RPMI8226 (cell line): ENCODE data around the gene GABARAP.

Experiments used
- DNase-seq: peaks from one replicate; pipeline ENCODE4 v3.0.0-alpha.2; 2015

Gene GABARAP

DNA sequence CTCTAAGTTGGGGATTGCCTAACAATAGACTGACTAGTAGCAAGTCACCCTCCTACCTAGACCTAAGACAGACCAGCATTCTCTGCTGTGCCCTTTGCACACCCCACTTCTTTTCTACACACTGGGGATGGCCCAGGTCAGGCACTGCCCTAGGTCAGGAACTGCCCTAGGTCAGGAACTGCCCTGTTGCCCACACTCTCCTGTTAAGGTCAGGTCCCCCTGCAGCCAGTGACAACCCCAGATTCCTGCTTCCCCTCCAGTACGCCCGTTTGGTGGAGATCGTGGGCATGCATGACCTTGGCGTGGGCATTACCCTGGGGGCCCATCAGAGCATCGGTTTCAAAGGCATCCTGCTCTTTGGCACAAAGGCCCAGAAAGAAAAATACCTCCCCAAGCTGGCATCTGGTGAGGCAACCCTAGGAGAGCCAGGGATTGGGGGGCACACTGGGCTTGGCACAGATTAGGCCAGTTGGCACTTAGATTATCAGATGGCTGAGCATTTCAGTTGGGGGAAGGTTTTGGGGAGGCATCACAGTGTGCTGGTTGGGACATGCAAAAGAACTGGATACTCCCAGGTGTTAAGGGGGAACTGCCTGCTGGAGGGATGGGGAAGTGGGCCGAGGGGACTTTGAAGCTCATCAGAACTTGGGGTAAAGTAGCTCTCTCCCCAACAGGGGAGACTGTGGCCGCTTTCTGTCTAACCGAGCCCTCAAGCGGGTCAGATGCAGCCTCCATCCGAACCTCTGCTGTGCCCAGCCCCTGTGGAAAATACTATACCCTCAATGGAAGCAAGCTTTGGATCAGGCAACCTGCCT is 20.8 kb downstream of the GABARAP start:
- DNase-seq = no peak

DNA sequence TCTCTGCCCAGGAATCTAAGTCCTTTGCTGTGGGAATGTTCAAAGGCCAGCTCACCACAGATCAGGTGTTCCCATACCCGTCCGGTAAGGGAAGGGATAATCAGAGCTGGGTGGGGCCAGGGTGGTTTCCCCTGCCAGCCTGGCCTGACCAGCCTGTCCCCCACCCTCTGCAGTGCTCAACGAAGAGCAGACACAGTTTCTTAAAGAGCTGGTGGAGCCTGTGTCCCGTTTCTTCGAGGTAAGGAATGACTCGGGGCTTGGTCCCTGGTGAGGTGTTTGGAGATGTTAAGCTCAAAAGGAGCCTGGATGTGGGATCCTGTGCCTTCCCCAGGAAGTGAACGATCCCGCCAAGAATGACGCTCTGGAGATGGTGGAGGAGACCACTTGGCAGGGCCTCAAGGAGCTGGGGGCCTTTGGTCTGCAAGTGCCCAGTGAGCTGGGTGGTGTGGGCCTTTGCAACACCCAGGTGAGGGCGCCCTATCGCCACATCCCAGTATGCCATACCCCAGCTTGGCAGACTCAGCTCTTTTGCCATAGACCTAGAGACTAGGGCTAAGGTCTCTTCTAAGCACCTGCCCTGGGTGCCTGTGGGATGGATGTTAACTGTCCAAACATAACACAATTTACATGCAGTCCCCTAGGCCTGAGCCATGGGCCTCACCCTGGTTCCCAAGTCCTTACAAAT is 21.5 kb downstream of the GABARAP start:
- DNase-seq = peak; percentile 82

DNA sequence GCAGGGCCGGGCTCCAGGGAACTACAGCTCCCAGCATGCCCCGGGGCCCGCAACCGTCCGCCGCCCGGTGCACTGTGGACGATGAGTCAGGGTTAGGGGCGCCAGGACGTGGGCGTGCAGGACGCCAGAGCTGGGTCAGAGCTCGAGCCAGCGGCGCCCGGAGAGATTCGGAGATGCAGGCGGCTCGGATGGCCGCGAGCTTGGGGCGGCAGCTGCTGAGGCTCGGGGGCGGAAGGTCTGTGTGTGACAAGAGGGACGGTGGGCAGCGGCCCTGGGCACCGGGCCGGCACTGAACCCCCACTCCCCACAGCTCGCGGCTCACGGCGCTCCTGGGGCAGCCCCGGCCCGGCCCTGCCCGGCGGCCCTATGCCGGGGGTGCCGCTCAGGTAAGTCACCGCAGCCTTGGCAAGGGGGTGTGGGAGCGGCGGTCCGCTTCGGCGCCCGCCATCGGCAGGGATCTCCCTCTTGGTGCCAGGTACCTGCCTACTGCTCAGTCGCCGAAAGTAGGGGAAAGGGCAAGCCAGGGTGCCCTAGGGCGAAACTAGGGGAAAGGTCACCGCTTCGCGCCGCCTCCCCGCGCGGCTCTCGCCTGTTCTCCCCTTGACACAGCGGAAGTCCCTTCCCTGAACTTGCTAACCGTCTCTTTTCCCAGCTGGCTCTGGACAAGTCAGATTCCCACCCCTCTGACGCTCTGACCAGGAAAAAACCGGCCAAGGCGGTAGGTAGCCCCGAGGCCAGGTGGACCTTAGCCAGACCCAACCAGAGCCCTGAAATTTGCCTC is 22.2 kb downstream of the GABARAP start, which contains the start of the genes ACADVL and DLG4:
Gene ACADVL, plus strand, starts transcription at position 127 of the 781 bp plus-strand sequence. Its CDS starts 47 bp downstream, at position 174.
Gene DLG4, minus strand, starts transcription at position 25 of the 781 bp plus-strand sequence.
- peak; percentile 80 for DNase-seq

DNA sequence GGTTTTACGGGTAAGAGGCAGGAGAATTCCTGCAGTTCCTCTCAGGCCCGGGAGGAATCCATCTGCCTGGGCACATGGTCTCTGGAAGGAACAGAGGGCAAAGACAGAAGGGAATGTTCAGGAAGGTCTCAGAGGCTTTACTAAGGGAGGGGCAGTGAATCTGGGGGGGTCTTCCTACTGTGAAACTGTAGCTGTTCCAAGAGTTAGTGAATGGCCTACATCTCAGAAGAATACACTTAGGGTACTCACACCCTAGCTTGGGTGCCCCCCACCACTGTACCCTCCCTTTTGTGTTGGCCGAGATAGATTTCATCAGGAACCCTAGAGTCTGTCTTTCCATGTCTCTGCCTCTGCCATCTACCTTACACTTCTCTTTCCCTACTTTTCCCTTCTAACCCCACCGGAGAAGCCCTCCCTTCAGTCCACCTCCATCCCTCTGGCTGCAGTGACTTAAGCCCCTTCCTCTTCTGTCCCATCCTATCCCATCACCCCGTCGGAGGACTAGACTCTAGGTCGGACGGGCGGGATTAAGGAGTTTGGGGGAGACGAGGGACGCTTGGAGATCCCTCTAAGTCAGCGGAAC is 22.9 kb downstream of the GABARAP start:
- no peak for DNase-seq

DNA sequence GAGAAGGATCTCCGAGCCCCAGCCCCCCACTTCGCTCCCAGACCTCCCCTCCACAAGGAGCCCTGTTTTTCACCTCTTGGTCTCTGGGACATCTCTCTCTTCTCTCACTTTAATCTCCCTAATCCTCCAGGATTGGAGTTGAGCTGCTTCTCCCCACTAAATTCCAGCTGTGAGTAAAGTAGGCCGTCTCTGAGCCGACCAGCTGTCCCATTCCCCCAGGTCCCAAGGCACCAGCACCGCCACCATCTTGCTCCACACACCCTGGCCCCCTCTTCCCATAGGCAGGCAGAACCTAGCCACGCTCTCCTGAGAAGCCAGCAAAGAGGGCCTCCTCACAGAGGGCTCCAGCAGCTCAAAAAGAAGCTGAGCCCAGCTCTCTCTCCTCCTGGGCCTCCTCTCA is 23.5 kb downstream of the GABARAP start:
- no peak for DNase-seq

DNA sequence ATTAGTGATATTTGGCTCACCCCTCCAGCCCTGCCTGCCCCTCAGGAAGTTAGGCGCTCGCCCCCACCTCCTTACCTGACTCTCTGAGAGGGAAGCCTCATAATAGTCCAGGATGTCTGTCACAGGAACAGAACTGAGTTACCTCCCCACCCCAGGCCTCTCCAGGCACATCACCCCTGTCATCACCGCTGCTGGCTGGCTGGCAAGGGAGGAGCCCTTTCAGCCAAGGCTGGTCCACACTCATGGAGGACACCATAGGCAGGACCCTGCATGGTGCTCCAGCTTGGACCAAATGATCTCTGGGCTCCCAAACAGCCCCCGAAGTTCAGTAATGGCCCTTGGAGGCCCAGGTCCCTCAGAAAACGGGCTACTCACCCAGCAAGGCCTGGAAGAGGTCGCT is 24.1 kb downstream of the GABARAP start:
- no peak for DNase-seq

DNA sequence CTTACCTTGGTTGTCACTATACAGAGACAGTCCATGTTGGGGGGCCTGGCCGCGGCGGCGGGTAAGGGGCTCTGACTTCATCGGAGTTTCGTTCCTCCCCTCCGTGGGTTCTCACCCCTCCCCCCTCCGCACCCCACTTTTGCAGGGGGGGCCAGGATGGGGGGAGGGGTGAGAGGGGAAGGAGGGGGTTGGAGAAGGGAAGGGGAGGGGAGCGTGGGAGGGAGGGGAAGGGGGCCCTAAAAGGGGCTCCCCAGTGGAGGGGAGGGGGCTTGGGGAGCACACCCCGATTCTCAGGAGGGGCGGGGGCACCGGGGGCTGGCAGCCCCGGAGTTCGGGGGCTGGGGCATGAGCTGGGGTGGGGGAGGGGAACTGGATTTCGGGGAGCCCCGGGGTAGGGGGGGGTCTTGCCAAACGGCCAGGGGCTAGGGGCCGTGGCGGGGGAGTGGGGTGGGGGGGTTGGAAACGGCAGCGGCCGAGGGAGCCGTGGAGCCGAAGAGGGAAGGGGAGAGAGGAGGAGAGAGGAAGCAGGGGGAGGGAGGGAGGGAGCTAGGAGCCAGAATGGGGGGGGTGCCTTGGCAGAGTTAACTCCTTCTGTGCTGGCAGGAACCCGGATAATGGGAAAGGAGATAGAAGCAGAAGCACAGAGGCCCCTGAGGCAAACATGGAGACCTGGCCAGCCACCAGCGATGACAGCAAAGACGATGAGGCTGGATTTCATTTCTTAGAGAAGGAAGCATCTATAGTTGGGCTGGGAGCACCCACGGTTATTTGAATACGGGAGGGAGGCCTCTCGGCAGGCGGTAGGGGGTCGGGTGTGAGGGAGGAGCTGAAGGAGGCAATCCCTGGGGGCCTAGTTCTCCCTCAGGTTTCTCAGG is 24.9 kb downstream of the GABARAP start:
- DNase-seq = peak; percentile 26

DNA sequence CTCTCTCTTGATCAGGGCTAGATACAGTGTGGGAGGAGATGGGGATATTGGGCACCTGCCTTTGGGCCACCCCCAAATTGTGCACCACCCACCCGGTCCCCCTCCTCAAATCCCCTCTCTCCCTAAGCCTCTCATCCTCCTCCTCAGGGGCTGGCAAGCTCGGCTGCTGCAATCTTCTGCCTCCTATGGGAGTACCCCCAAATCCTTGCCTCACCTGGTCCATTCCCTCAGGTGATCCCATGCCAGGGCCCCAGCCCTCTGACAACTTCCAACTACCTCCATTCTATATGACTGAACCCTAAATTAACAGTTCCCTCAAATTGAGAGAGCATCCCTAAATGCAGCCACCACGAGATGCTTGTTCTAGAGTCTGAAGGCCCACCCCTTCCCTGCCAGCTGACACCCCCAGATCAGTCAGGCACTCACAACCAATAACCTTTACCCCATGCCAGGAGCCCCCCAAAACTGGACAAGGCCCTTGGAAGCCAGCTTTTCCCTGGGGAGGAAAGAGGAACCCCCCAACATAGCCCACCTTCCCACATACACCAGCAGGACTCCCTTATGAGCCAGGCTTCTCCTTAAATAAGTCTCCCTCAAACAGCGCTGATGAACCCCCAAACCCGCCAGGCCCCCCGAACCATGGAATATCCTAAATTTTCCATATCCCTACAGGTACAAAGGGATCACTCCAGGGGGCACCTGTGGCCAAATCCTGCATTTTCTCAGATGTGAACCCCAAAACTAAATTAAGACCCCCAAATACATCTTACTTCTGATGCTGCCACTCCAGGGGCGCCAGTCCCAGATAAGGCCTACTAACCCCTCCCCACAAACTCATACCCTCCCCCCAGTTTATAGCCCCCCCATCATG is 25.8 kb downstream of the GABARAP start:
- no peak for DNase-seq

DNA sequence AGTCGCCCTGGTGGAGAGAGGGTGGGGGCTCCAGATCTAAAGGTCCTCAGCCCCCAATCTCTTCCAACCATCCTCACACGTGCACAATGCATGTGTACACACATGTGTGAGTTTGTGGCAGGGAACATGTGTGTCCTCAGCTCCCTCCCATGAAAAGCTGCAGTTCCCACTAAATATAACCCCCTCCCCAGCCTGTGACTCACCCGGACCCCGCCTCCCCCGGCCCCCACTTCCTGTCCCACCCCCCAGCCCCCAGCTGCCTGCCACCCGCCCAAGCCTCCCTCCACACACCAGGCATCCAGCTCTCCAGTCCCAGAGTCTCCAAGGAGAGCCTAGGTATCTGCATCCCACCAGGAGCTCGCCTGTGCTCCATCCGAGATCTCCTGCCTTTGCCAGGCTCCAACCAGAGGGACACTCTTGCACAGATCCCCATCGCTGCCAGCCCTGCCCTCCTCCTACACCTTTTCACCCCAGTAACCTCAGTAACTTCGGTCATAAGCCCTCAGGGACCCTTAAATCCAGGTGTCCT is 26.5 kb downstream of the GABARAP start:
- DNase-seq = no peak

DNA sequence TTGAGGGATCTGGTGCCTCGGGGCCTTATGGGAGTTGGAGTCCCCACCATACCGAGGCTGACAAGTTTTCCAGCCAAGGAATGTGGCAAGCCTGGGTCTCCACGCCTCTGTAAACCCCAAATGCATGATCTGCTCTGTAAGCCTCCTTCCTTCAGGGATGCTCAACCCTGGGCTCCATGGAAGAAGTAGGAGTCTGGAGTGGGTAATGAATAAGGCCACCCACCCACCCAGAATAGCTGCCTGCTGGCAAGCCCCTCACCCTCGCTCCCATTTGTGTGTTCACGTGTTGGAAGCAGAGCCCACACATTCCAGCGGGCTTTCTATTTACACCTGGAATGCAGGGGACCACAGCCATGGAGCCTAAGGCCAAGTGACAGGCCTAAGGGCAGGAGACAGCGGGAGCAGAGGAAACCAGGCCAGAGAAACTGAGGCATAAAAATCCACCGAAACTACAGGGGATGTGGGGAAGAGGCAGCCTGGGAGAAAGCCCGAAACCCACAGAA is 27.1 kb downstream of the GABARAP start:
- DNase-seq = no peak

DNA sequence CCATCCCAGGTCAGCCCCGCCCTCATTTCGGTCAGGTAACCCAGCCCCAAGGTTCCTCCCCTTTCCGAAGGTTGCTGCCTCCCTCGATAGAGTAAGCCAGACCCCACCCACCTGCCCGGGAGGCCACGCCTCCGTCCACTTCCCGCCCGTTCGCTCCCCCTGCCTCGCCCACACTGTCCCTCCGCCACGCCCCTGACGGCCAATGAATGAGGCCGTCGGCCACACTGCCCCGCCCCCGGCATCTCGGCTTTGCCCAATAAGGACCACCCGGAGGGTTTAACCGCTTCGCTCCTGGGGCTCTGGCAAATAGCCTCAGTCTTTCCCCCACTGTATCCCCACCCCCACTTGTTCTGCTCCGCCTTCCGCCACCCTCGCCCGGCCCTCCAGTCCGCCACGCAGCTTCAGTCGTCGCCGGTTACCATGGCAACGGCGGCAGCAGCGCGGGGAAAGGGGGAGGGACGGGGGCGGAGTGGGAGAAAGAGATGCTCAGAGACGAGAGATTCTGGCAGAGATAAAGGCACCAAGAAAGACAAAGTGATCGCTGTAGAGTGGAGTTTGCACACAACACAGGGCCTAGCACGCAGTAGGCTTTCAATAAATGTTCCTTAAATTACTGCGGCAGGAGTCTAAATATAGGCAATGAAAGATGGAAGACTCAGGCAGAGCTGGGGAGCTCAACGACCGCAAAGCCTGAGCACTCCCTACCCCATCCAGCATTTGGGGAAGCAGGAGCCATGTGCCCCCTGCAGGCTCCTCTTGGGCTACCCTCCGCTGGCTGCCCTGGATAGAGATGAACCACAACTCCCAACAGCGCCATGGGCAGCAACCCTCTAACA is 27.7 kb downstream of the GABARAP start:
- peak; percentile 96 for DNase-seq

DNA sequence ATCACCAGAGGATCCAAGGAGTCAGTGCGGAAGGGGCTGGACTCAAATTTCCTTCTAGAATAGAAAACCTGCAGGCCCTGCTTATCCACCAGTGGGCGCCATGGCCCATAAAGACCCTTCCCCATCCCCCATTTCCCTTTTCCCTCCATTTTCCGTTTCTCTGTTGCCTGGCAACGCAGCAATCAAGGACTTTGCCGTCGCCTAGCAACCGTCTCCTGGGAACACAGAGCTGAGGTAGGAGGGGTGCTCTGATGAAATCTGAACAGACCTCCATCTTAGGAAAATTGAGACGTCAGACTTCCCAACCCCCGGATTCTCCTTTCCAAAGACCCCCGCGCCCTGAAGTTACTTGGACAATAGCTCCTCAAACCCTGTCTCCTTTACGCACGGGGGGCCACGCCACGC is 28.4 kb downstream of the GABARAP start:
- peak; percentile 43 for DNase-seq

DNA sequence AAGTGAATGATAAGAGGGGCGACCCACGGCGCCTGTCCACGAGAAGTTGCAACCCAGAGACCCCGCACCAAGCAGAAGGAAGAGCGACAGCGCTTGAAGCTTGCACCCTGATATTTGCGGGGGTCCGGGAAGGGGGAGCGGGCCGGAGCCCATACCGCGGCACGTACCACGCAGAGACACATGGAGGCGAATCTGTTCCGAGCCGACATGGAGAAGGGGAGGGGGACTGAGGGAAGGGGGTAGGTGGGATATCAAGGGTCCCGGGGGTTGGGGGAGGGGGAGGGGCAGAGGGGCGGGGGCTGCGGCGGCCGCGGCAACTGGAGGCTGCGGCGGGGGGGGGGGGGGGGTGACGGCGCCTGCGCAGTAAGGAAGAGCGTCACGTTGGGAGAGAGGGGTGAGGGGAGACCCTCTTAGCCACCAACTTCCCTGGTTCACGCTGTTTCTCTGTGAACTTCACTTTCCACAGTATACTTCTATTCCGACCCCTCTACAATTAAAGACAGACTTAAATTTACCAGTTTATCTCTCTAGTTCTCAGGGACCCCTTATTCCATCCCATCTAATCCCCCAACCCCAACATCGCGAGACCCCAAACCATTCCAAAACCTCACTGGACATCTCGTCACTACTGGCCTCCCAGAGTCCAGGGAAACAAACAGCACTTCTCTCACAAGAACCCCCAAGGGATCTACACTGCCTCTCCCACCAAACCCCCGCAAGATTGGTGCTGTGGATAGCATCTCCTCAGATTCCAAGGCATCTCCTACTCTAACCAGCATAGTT is 30.6 kb downstream of the GABARAP start:
- no peak for DNase-seq

DNA sequence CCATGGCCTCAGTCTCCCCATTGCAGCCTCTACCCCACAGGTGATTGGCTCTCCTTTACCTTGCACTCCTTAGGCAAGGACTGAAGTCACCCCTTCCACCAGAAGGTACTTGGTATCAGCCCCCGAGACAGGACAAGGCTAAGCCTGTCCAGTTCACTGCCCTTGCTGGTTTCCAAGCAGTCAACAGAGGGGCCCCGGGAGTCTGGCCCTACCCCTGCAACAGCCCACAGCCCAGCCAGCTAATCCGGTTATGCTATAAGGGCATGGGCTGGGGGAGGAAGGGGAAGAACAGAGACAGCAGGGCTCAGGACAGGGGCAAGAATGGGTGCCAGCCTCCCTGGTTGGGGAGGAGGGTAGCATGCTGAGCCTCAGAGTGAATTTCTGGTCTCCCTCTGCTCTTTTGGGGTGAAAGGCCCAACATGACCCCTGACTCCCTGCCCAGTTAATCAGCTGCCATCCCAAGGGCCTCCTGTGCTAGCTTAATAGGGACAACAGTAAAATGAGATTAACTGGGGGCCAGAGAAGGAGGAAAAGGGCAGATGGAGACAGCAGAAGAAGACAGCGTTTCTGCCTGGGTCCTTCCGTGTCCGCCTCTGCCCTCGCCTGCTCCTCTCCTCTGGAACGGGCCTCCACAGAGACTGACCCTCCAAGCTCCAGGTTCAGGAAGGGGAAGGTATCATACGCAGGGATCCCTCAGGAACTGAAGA is 33.3 kb downstream of the GABARAP start:
- DNase-seq = no peak

DNA sequence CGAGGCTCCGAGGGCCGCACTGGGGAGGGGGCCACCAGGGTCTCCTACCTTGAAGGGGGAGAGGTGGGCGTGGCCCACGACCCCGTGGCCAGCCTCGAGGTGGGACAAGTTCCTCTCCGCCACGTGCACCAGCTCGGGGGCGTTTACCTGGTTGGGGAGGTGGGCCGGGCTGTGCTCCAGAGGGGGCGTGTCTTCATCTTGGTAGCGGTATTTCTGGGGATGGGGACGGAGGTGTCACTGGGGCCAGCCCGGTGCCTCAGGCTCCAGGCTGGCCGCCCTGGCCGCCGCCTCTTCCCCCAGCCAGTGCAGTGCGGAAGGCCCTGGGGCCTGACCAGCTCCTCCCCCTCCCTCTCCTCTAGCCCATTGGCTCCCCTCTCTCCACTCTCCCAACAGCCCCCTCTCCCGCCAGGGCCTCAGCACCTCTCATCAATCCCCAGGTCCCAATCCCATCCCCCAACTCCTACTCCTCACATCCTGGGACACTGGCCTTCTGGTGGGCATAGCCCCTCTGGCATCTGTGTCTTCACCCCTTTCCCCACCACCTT is 34.1 kb downstream of the GABARAP start:
- no peak for DNase-seq

DNA sequence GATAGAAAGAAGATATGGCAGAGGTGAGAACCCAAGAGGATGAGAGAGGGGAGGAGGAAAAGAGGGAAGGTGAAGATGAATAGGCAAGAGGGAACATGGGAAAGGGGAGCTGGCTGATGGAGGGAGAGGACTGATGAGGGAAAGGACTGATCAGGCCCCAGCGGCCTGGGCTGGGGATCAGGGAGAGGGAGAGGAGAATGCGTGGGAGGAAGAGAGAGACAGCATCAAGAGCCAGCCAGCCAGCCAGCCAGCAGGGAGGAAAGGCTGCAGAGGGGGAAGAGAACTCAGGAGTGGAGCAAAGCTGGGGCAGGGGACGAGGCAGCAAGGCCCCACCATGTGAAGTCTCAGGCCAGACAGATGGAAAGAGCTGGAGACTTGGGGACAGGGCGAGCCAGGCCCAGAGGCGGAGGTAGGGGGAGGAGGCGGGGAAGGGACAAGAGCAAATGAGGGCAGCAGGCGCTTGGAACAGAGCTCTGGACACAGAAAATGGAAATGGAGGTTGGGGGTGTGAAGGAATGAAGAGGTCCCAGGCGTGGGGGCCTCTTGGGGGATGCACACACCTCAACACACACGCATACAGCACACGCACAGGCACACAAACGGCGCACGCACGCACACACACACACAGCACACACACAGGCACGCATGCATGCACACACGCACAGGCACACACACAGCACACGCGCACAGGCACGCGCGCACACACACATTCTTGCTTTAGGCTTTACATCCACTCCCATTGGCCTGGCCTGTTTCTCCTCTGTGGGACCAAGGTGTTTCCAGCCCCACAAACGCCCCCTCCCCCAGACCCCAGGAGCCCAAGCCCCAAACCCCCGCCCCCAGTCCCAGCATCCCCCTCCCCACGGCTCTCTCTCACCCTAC is 34.9 kb downstream of the GABARAP start:
- no peak for DNase-seq

DNA sequence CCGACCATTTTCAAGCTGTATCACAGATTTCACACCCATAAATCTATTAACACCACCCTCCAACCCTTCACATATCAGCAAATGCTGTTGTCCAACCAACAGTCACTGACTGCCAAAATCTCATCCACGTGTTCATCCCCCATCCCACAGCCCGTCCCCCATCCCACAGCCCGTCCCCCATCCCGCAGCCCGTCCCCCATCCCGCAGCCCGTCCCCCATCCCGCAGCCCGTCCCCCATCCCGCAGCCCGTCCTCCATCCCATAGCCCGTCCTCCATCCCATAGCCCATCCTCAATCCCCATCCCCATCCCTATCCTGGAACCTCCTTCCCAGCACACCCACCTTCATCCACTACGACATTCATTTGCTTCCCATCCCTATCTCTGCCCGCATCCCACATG is 36.7 kb downstream of the GABARAP start:
- no peak for DNase-seq
